ENCODE measurements around the gene STIM1. TPM values are rescaled to one million over a fixed set of nuclear protein-coding genes. Genes with fewer than 3 reads are reported as not detected.

STIM1 gene
- total RNA-seq, 1 experiment from 2014 or later: 93.6 TPM

GRCh38 chr11:3922056-3922455 lies 66.6 kb downstream of the STIM1 start:
- Histone ChIP-seq H3K4me3 (ENCODE audit: low read depth in 2 of 2, low read length in 2 of 2) (no peak overlapping the region), H3K4me1 (ENCODE audit: control insufficient read depth, insufficient read depth, low read length) (no peaks in the 10 kb centered on the region), H3K36me3 (ENCODE audit: control insufficient read depth, insufficient read depth, low read length) (no peaks in the 10 kb centered on the region), H3K9me3 (ENCODE audit: control insufficient read depth, insufficient read depth, low read depth, low read length) (peaks cover 8% of the 10 kb centered on the region; the same call in 1 of the 2 replicates), H3K27ac (ENCODE audit: low read length) (no peak overlapping the region), H3K27me3 (ENCODE audit: control insufficient read depth, insufficient read depth, low read length) (no peaks in the 10 kb centered on the region)
- intact Hi-C loops (cut with micrococcal nuclease; ENCODE audit: unreplicated experiment): no loop called here
- ChIA-PET POLR2A (no interaction called here), CTCF (no interaction called here)
- ATAC-seq: no peak
- DNase-seq (ENCODE audit: low read depth, low spot score): no peak
- no peak for TF ChIP-seq CTCF (IDR thresholded peaks at IDR 0.05)
- no peak for TF ChIP-seq REST (IDR thresholded peaks at IDR 0.05; ENCODE audit: insufficient read depth in 1 of 2, low read depth in 2 of 2, low read length in 1 of 2)
- TF ChIP-seq SIN3A (IDR thresholded peaks at IDR 0.05; ENCODE audit: borderline replicate concordance, insufficient read depth, low read depth, low read length): no peak
- no peak for TF ChIP-seq TCF7L2 (IDR thresholded peaks at IDR 0.05; ENCODE audit: low read depth, low read length)
- no peak for TF ChIP-seq POLR2AphosphoS5 (IDR thresholded peaks at IDR 0.05; ENCODE audit: low read depth, low read length)
- no TSS peak for BruUV-seq (replicated peaks)
- in situ Hi-C loops (cut with HindIII; ENCODE audit: low pct_unique_long_range_greater_than_20kb, low sequenced_read_pairs): no loop called here

- intact Hi-C loops (cut with micrococcal nuclease; ENCODE audit: unreplicated experiment): no loop called here
These were observed 70.0 kb downstream of the STIM1 start for GRCh38 chr11:3925513-3925912.

More at GRCh38 chr11:3925513-3925912, 70.0 kb downstream of the STIM1 start:
- no peak for ATAC-seq
- in situ Hi-C loops (cut with HindIII; ENCODE audit: low pct_unique_long_range_greater_than_20kb, low sequenced_read_pairs): no loop called here
- ChIA-PET CTCF (no interaction called here), POLR2A (interaction anchor here (0.6 kb wide), 1 partner anchor 37 kb away, joined by 3 read pairs; no protein-coding TSS in a partner anchor)
- DNase-seq (ENCODE audit: low read depth, low spot score): no peak
- H3K4me1 ChIP-seq (ENCODE audit: control insufficient read depth, insufficient read depth, low read length): no peaks in the 10 kb centered on the region
- peaks cover 8% of the 10 kb centered on the region; the same call in 1 of the 2 replicates for H3K9me3 ChIP-seq (ENCODE audit: control insufficient read depth, insufficient read depth, low read depth, low read length)
- no peaks in the 10 kb centered on the region for H3K27me3 ChIP-seq (ENCODE audit: control insufficient read depth, insufficient read depth, low read length)
- no peak overlapping the region for H3K27ac ChIP-seq (ENCODE audit: low read length)
- no peak overlapping the region for H3K4me3 ChIP-seq (ENCODE audit: low read depth in 2 of 2, low read length in 2 of 2)
- H3K36me3 ChIP-seq (ENCODE audit: control insufficient read depth, insufficient read depth, low read length): no peaks in the 10 kb centered on the region
- BruUV-seq (replicated peaks): no TSS peak
- TF ChIP-seq SIN3A (IDR thresholded peaks at IDR 0.05; ENCODE audit: borderline replicate concordance, insufficient read depth, low read depth, low read length) (no peak), POLR2AphosphoS5 (IDR thresholded peaks at IDR 0.05; ENCODE audit: low read depth, low read length) (no peak), CTCF (IDR thresholded peaks at IDR 0.05) (no peak), TCF7L2 (IDR thresholded peaks at IDR 0.05; ENCODE audit: low read depth, low read length) (no peak), REST (IDR thresholded peaks at IDR 0.05; ENCODE audit: insufficient read depth in 1 of 2, low read depth in 2 of 2, low read length in 1 of 2) (no peak)

All from Panc1 (cell line).